IMR-90 (cell line): ENCODE data around the gene EDIL3. TPM values are rescaled to one million over a fixed set of nuclear protein-coding genes. Genes with fewer than 3 reads are reported as not detected.

ENCODE experiments used
- ATAC-seq: fragments of 200-7000 bp; cut with Tn5 transposase; 2 replicates; pipeline ENCODE4 v1.9.1; 2020; ENCODE audit warnings: low read depth, mild to moderate bottlenecking, moderate library complexity
- BruUV-seq: library from RNA; stranded (reverse); fragments of 400-500 nt; replicated peaks from 2 replicates; lab custom pipeline; 2021; lab: Mats Ljungman, UMichigan
- CTCF ChIA-PET: fragments of 300-600 bp; formaldehyde crosslinking; extraction: SDS; loops from one replicate; lab custom pipeline; 2021; ENCODE audit warnings: antibody characterized with exemption; lab: Yijun Ruan, JAX
- POLR2A ChIA-PET: fragments of 300-600 bp; sonication (Branson Sonifier 250); formaldehyde crosslinking; loops from one replicate; lab custom pipeline; 2022; ENCODE audit warnings: antibody characterized with exemption; ENCODE audit not compliant: unreplicated experiment; lab: Charles Lee
- DNase-seq: peaks from one replicate; pipeline ENCODE4 v3.0.0; 2013
- H2AFZ ChIP-seq: replicated peaks from 2 replicates; pipeline ENCODE3; 2013; ENCODE audit warnings: low read length, mild to moderate bottlenecking; ENCODE audit not compliant: poor library complexity
- H2AK5ac ChIP-seq: 2 replicates; pipeline ENCODE4 v1.6.1; 2013; ENCODE audit warnings: low read depth, low read length, inconsistent platforms
- H2AK9ac ChIP-seq: replicated peaks from 2 replicates; pipeline ENCODE3; 2013; ENCODE audit warnings: mild to moderate bottlenecking, low read depth, low read length, moderate library complexity; ENCODE audit not compliant: poor library complexity
- H2BK120ac ChIP-seq: 2 replicates; pipeline ENCODE4 v1.6.1; 2013; ENCODE audit warnings: low read depth, low read length, inconsistent platforms
- H2BK15ac ChIP-seq: 3 replicates; pipeline ENCODE4 v1.6.1; 2013; ENCODE audit warnings: low read depth, low read length, inconsistent platforms
- H2BK20ac ChIP-seq: 2 replicates; pipeline ENCODE4 v1.6.1; 2013; ENCODE audit warnings: low read depth, mild to moderate bottlenecking, inconsistent platforms, low read length, moderate library complexity
- H2BK5ac ChIP-seq: 2 replicates; pipeline ENCODE4 v1.6.1; 2013; ENCODE audit warnings: mild to moderate bottlenecking, low read depth, low read length, inconsistent platforms; ENCODE audit not compliant: poor library complexity, severe bottlenecking
- H3K14ac ChIP-seq: replicated peaks from 2 replicates; pipeline ENCODE4 v1.6.1; 2013; ENCODE audit warnings: low read depth, low read length, inconsistent platforms
- H3K18ac ChIP-seq: 2 replicates; pipeline ENCODE4 v1.6.1; 2013; ENCODE audit warnings: low read depth, low read length, control low read depth
- H3K23ac ChIP-seq: 2 replicates; pipeline ENCODE4 v1.6.1; 2013; ENCODE audit warnings: low read depth, low read length, inconsistent platforms
- H3K27ac ChIP-seq: 2 replicates; pipeline ENCODE4 v1.5.1; 2013; ENCODE audit warnings: mild to moderate bottlenecking, control low read depth, low read length; ENCODE audit not compliant: insufficient read depth
- H3K27me3 ChIP-seq: 2 replicates; pipeline ENCODE4 v1.6.1; 2013; ENCODE audit warnings: low read length; ENCODE audit not compliant: control insufficient read depth, insufficient read depth
- H3K36me3 ChIP-seq: 2 replicates; pipeline ENCODE4 v1.6.1; 2013; ENCODE audit warnings: low read length, mixed read lengths; ENCODE audit not compliant: control insufficient read depth, insufficient read depth
- H3K4ac ChIP-seq: 2 replicates; pipeline ENCODE4 v1.6.1; 2013; ENCODE audit warnings: low read depth, low read length, inconsistent platforms
- H3K4me1 ChIP-seq: 2 replicates; pipeline ENCODE4 v1.6.1; 2013; ENCODE audit warnings: low read length, mixed read lengths; ENCODE audit not compliant: control insufficient read depth, insufficient read depth
- H3K4me2 ChIP-seq: 2 replicates; pipeline ENCODE4 v1.6.1; 2013; ENCODE audit warnings: low read depth, mild to moderate bottlenecking, control low read depth, low read length, moderate library complexity
- H3K4me3 ChIP-seq: 2 replicates; pipeline ENCODE4 v1.5.1; 2013; ENCODE audit warnings: low read depth, mild to moderate bottlenecking, control low read depth, low read length, moderate library complexity; ENCODE audit not compliant: insufficient read depth
- H3K56ac ChIP-seq: 2 replicates; pipeline ENCODE4 v1.6.1; 2013; ENCODE audit warnings: low read length, inconsistent platforms; ENCODE audit not compliant: insufficient read depth; ENCODE audit errors: extremely low read depth
- H3K79me1 ChIP-seq, 2 experiments: 2 replicates each; pipeline ENCODE4 v1.6.1; 2013; ENCODE audit warnings: low read length in 2 of 2, inconsistent platforms in 1 of 2, low read depth in 1 of 2
- H3K9ac ChIP-seq: 2 replicates; pipeline ENCODE4 v1.6.1; 2013; ENCODE audit warnings: low read depth, low read length, control low read depth
- H3K9me1 ChIP-seq: 2 replicates; pipeline ENCODE4 v1.6.1; 2013; ENCODE audit warnings: low read length, inconsistent platforms; ENCODE audit not compliant: insufficient read depth
- H3K9me3 ChIP-seq: 2 replicates; pipeline ENCODE4 v1.6.1; 2013; ENCODE audit warnings: low read length; ENCODE audit not compliant: control insufficient read depth, insufficient read depth
- H4K20me1 ChIP-seq: 2 replicates; pipeline ENCODE4 v1.6.1; 2013; ENCODE audit warnings: low read length, inconsistent platforms; ENCODE audit not compliant: insufficient read depth
- H4K5ac ChIP-seq: 2 replicates; pipeline ENCODE4 v1.6.1; 2013; ENCODE audit warnings: mild to moderate bottlenecking, low read depth, low read length, control low read depth
- H4K8ac ChIP-seq, 2 experiments: 2 replicates each; pipeline ENCODE4 v1.6.1; 2013; ENCODE audit warnings: low read depth in 2 of 2, low read length in 2 of 2, control low read depth in 1 of 2, inconsistent platforms in 1 of 2
- H4K91ac ChIP-seq: 2 replicates; pipeline ENCODE4 v1.6.1; 2013; ENCODE audit warnings: low read depth, low read length, inconsistent platforms; ENCODE audit not compliant: insufficient read depth
- CTCF ChIP-seq: conservative IDR thresholded peaks from 2 replicates; pipeline ENCODE4 v1.5.1; 2012; ENCODE audit warnings: mild to moderate bottlenecking, low read depth, low read length, improper control_type of control experiment
- POLR2A ChIP-seq: IDR thresholded peaks from 2 replicates; pipeline ENCODE4 v1.6.1; 2012; ENCODE audit warnings: mild to moderate bottlenecking, low read depth, low read length
- RCOR1 ChIP-seq: IDR thresholded peaks from 2 replicates; pipeline ENCODE4 v1.6.1; 2012; ENCODE audit warnings: mild to moderate bottlenecking, low read length, improper control_type of control experiment; ENCODE audit not compliant: insufficient replicate concordance
- SMC3 ChIP-seq: fragments of 150-350 bp; IDR thresholded peaks from 2 replicates; pipeline ENCODE4 v1.6.1; 2016; ENCODE audit warnings: low read depth, mild to moderate bottlenecking, antibody characterized with exemption, low read length, moderate library complexity
- WGBS, 2 experiments: methylation state at CpG; one replicate each; pipeline versions ENCODE4 v1.1.5 to v1.1.7; 2013; ENCODE audit warnings: missing lambda C conversion rate in 2 of 2; ENCODE audit not compliant: insufficient read length in 1 of 2; ENCODE audit errors: extremely low coverage in 2 of 2; 5-methylcytosine and 5-hydroxymethylcytosine counted together
- dilution Hi-C: fragments of 300-500 bp; cut with HindIII; formaldehyde crosslinking; loops from one replicate; pipeline ENCODE4 v1.14.3; 2018; ENCODE audit warnings: low sequenced_read_pairs; ENCODE audit not compliant: unreplicated experiment
- in situ Hi-C: fragments of 300-500 bp; cut with MboI; formaldehyde crosslinking; loops from 3 replicates; pipeline ENCODE4 v1.14.3; 2019; ENCODE audit warnings: low sequenced_read_pairs, inconsistent platforms, mixed read lengths
- intact Hi-C: fragments of 100-400 bp; cut with micrococcal nuclease; formaldehyde crosslinking; loops from 2 replicates; pipeline ENCODE4 v1.10.0; 2022
- polyA plus RNA-seq, 3 experiments: library from polyadenylated mRNA; depleted of rRNA; stranded (reverse); fragments of >200 nt; gene quantifications; 2 replicates each; pipeline ENCODE4 v1.2.3, GENCODE V29; 2012; ENCODE audit warnings: low replicate concordance in 1 of 3
- total RNA-seq: library from RNA; depleted of rRNA; stranded (reverse); fragments of >200 nt; gene quantifications from 2 replicates; pipeline ENCODE4 v1.2.3, GENCODE V29; 2012

The EDIL3 gene
- total and polyA plus RNA-seq, 2 of the 4 experiments (the other 2 are of a cell fraction) = 55.5 to 82.8 TPM

GRCh38 chr5:84130006-84130580, 254.6 kb downstream of the EDIL3 start:
- no peak overlapping the region for H2AK9ac ChIP-seq
- H3K36me3 ChIP-seq = no peaks in the 10 kb centered on the region
- in situ Hi-C loops (no loop called here), intact Hi-C loops (no loop called here), dilution Hi-C loops (no loop called here)
- no peak overlapping the region for H3K9ac ChIP-seq
- no peak overlapping the region for H4K8ac ChIP-seq
- H3K79me1 ChIP-seq = no peaks in the 10 kb centered on the region; a peak in 1 of 4 replicates
- H3K56ac ChIP-seq = no peak overlapping the region
- H4K91ac ChIP-seq = no peak overlapping the region
- no peak overlapping the region for H3K4me3 ChIP-seq
- BruUV-seq = no TSS peak
- H2AK5ac ChIP-seq = no peak overlapping the region
- H3K9me1 ChIP-seq = no peaks in the 10 kb centered on the region; the same call in 1 of the 2 replicates
- H4K5ac ChIP-seq = no peak overlapping the region
- no peaks in the 10 kb centered on the region for H3K9me3 ChIP-seq
- no peak overlapping the region for H2AFZ ChIP-seq
- no peak overlapping the region for H3K4ac ChIP-seq
- H2BK5ac ChIP-seq = no peak overlapping the region
- no peak overlapping the region for H3K27ac ChIP-seq
- CTCF ChIA-PET = no interaction called here
- DNase-seq = no peak
- no peak for TF ChIP-seq SMC3
- no peak for TF ChIP-seq CTCF
- no peak for TF ChIP-seq POLR2A
- TF ChIP-seq RCOR1 = no peak
- no peak for ATAC-seq
- no CpG with 5 or more reads among the region's 3 CpGs for WGBS, 2 experiments
- H2BK120ac ChIP-seq = no peak overlapping the region
- H2BK20ac ChIP-seq = no peak overlapping the region
- H3K4me1 ChIP-seq = no peaks in the 10 kb centered on the region; the same call in 1 of the 2 replicates
- no peaks in the 10 kb centered on the region for H4K20me1 ChIP-seq
- no peak overlapping the region for H3K14ac ChIP-seq
- H3K23ac ChIP-seq = no peak overlapping the region
- no peak overlapping the region for H3K4me2 ChIP-seq
- POLR2A ChIA-PET = no interaction called here
- H3K27me3 ChIP-seq = no peaks in the 10 kb centered on the region
- H3K18ac ChIP-seq = no peak overlapping the region
- H2BK15ac ChIP-seq = no peak overlapping the region
